ENCODE results near the gene WWTR1. TPM values are rescaled to one million over a fixed set of nuclear protein-coding genes. Genes with fewer than 3 reads are reported as not detected.
A peak's percentile ranks its signal among the peaks of the same experiment; 100 is the strongest.

The WWTR1 gene
- total RNA-seq, 2 donors from 2014 or later, result 0.99 to 1.2 TPM

- Mint-ChIP-seq H3K9me3 (no peaks in the 10 kb centered on the region), H3K27ac (no peak overlapping the region), H3K36me3 (no peaks in the 10 kb centered on the region)
- ATAC-seq (no peak), DNase-seq (ENCODE audit: low spot score in 2 of 2) (no peak)
Measured at GRCh38 chr3:149541091-149541491, 116.7 kb downstream of the WWTR1 start.

DNA sequence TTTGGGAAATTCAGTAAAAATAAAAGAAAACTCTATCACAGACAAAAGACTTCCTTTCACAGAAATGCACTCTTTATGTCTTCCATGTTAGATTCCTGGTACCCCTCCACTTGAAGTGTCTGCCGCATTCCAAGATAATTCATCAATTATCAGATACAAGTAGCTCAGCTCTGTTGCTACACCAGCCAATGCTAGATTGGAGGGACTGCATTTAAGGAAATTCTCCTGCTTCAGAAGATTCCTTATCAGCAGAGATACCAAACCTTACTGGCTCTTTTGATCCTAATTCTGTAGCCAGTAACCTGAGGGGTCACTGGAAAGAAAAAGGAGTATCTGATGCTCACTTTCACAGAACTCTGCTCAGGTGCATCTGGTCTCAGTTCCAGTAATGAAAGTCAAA lies 119.5 kb downstream of the WWTR1 start:
- DNase-seq (ENCODE audit: low spot score in 2 of 2) (no peak), ATAC-seq (no peak)
- Mint-ChIP-seq H3K36me3 (no peaks in the 10 kb centered on the region), H3K27ac (no peak overlapping the region), H3K9me3 (no peaks in the 10 kb centered on the region)

- no peak overlapping the region for H3K27ac Mint-ChIP-seq
- DNase-seq (ENCODE audit: low spot score in 2 of 2), result no peak
- no peaks in the 10 kb centered on the region for H3K36me3 Mint-ChIP-seq
- ATAC-seq, result no peak
- no peaks in the 10 kb centered on the region for H3K9me3 Mint-ChIP-seq
Measured at GRCh38 chr3:149536429-149536828, 121.4 kb downstream of the WWTR1 start.

DNA sequence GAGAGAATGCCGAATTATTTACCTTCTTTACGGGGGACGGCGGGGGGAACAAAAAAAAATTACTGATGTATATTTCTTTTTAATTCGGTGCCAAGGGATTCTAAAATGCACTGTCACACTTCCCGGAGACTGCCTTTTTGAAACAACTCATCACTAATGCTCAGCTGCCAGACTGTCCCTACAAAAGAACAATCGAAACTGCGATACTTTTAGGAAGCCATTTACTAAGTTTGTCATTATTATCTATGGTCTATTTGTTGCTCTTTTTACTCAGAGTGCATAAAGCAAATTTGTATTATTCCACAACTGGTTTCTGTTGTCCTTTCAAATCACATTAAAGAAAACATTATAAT lies 122.5 kb downstream of the WWTR1 start:
- Mint-ChIP-seq H3K27ac (no peak overlapping the region), H3K9me3 (no peaks in the 10 kb centered on the region), H3K36me3 (no peaks in the 10 kb centered on the region)
- DNase-seq (ENCODE audit: low spot score in 2 of 2) (no peak), ATAC-seq (no peak)

DNA sequence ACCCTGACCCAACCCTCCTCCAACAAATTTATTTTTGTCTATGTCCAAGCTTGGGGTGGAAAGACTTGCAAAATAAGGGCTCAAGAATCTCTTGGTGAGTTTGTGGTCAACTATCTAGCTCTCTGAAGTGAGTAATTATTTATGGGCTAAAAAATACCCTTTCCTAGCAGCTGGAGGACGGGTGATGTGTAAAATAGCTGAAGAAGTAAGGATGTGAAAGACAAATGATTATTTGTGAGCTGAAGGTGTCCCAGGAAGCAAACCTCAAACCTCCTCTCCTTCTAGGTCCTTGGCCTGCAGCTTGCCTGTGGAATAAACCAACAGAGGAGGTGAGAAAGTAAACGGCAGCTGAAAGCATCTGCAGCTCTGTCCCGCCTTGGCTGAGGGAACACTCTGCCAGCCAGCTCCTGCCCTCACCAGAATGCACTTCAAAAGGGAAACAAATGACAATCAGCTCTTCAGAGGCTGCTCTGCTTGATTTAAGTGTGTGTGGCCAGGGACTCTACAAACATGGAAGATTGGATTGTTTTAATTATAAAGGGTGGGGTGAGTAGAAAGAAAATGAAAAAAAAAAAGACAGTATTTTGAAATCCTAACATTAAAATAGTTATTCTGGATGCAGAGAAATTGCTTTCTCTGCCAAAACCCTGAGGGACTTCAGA lies 123.0 kb downstream of the WWTR1 start:
- H3K9me3 Mint-ChIP-seq, result no peaks in the 10 kb centered on the region
- no peak overlapping the region for H3K27ac Mint-ChIP-seq
- DNase-seq (ENCODE audit: low spot score in 2 of 2) (no peak), ATAC-seq (no peak)
- no peaks in the 10 kb centered on the region for H3K36me3 Mint-ChIP-seq

DNA sequence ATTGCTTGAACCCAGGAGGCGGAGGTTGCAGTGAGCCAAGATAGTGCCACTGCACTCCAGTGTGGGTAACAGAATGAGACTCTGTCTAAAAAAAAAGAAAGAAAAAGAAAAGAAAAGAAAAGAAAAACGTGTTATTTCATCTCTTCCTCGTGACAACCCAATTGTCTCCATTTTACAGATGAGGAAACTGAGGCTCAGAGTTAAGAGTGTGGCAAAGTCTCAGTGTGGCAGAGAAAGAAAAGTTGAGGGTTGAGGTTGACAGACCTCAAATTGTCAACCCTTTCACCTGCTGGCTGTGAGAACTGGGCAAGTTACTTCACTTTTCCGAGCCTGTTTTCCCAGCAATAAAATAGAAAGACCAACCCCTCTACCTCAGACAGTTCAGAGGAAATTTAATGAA lies 123.7 kb downstream of the WWTR1 start:
- H3K36me3 Mint-ChIP-seq, result no peaks in the 10 kb centered on the region
- no peaks in the 10 kb centered on the region for H3K9me3 Mint-ChIP-seq
- no peak overlapping the region for H3K27ac Mint-ChIP-seq
- ATAC-seq, result no peak
- no peak for DNase-seq (ENCODE audit: low spot score in 2 of 2)

DNA sequence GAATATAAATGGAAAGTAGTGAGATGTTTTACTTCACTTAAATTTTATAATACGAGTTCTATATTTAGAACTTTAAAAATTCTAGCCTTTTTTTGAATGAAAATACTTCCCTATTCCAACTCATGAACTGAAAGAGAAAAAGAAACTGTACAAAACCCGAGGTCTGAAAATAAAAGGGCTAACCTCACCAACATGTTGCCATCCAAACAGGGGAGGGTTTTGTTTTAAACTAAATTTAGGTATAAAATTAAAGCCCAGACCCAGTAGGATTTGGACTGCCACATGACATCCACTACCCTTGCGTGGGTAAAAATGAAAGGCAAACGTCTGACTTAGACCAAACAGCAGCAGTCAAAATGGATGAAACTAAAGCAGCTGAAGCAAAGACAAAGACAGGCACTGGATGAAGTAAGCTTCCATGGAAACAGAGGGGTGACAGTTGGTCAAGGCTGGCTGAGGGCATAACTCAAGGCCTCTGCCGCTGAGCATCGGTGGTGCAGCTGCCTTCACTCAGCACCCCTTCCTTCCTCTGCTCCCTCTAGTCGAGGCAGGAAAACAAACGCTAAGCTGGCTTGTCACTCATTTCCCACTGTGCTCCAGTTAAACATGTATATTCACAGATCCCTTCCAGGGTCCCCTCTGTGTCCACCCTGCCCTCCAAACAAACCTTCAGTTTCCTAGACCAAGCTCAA lies 125.2 kb downstream of the WWTR1 start:
- no peak for ATAC-seq
- Mint-ChIP-seq H3K9me3 (no peaks in the 10 kb centered on the region), H3K27ac (no peak overlapping the region), H3K36me3 (no peaks in the 10 kb centered on the region)
- no peak for DNase-seq (ENCODE audit: low spot score in 2 of 2)

- no peaks in the 10 kb centered on the region for H3K9me3 Mint-ChIP-seq
- no peak overlapping the region for H3K27ac Mint-ChIP-seq
- ATAC-seq, result no peak
- no peak for DNase-seq (ENCODE audit: low spot score in 2 of 2)
- H3K36me3 Mint-ChIP-seq, result no peaks in the 10 kb centered on the region
Measured at GRCh38 chr3:149529099-149529498, 128.7 kb downstream of the WWTR1 start.

DNA sequence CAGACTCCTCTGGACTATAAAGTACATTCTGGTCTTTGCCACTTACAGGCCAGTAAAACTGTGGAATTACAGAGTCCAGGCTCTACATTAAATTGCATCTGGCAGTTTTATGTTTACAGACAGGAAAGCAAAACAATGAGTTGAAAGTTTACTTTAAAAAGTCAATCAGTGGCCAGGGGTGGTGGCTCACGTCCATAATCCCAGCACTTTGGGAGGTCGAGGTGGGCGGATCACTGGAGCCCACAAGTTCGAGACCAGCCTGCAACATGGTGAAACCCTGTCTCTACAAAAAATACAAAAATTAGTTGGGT lies 129.5 kb downstream of the WWTR1 start:
- H3K27ac Mint-ChIP-seq, result no peak overlapping the region
- no peak for DNase-seq (ENCODE audit: low spot score in 2 of 2)

DNA sequence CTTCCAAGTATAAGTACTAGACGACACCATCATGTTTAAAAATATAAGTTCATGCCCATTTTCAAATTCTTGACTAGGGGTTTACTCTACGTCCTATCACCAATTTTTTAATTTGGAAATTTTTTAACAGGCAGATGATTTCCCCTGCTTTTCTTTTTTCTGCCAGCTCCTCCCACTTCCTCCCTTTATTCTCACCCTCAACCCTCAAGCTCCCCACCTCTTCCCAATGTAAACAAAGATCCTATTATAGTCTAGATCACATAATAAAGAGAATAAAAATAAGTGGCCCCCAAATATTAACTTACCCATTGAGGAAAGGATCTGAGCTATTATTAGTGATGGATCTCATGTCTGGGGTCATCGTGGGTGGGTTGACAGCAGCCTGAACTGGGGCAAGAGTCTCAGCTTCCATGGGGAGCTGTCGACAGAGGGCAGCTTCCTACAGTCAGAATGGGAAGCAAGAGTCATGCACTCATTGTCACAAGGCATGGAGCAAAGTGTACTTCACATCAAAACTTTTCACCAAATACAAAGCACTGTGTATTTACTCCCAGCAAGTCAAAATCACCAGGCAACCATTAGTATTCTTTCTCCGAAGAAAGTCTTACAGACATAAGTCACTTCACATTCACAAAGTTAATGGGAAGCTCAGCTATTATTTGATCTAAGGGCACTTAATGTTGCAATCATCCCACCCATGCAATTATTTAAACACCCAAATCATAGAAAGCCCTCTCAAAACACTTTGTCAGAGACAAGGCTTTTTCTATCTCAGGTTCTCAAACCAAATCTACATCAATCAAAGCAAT lies 130.1 kb downstream of the WWTR1 start:
- H3K9me3 Mint-ChIP-seq, result no peaks in the 10 kb centered on the region
- ATAC-seq, result no peak
- H3K36me3 Mint-ChIP-seq, result no peaks in the 10 kb centered on the region
- no peak overlapping the region for H3K27ac Mint-ChIP-seq
- DNase-seq (ENCODE audit: low spot score in 2 of 2), result no peak

More for the DNA sequence above, 129.5 kb downstream of the WWTR1 start:
- Mint-ChIP-seq H3K9me3 (no peaks in the 10 kb centered on the region), H3K36me3 (no peaks in the 10 kb centered on the region)
- no peak for ATAC-seq

- Mint-ChIP-seq H3K36me3 (no peaks in the 10 kb centered on the region), H3K27ac (no peak overlapping the region), H3K9me3 (no peaks in the 10 kb centered on the region)
- DNase-seq (ENCODE audit: low spot score in 2 of 2) (no peak), ATAC-seq (no peak)
Measured at GRCh38 chr3:149523512-149524299, 134.1 kb downstream of the WWTR1 start.

DNA sequence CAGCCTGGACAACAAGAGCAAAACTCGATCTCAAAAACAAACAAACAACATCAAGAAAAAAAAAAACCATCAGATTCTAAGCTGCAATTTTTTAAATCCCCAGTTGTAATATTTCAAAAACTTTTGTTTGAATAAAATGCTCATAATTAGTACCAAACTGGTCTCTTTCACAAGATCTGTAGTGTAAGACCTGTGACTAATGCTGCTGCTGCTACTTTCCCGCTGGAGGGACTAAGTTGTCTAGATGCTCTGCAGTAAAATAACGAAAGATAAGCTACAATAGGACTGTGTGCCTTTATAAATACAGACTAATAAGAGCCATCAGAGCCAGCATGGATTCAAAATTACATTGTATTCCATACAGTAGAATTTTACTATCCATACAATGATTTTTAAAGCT lies 137.9 kb downstream of the WWTR1 start:
- no peak overlapping the region for H3K27ac Mint-ChIP-seq
- DNase-seq (ENCODE audit: low spot score in 2 of 2) (no peak), ATAC-seq (no peak)
- H3K9me3 Mint-ChIP-seq, result no peaks in the 10 kb centered on the region
- H3K36me3 Mint-ChIP-seq, result no peaks in the 10 kb centered on the region

DNA sequence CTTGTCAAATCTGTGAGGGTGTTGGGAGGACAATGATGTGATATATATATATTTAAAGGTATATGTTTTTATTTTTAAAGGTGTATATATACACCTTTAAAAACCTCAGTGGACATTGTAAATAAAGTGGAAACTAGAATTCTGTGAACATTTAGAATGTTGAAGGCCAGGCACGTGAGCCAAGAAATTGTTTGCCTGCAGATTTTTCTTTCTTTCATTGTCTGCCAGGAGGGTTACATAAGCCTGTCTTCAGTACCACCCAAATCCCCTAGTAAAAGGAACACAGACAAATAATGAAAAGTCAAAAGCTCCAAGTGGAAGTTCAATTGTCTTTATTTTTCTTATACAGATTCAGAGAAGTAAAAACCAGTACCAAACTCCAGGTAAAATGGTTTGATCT lies 140.9 kb downstream of the WWTR1 start:
- no peaks in the 10 kb centered on the region for H3K36me3 Mint-ChIP-seq
- no peaks in the 10 kb centered on the region for H3K9me3 Mint-ChIP-seq
- ATAC-seq (no peak), DNase-seq (ENCODE audit: low spot score in 2 of 2) (no peak)
- no peak overlapping the region for H3K27ac Mint-ChIP-seq

DNA sequence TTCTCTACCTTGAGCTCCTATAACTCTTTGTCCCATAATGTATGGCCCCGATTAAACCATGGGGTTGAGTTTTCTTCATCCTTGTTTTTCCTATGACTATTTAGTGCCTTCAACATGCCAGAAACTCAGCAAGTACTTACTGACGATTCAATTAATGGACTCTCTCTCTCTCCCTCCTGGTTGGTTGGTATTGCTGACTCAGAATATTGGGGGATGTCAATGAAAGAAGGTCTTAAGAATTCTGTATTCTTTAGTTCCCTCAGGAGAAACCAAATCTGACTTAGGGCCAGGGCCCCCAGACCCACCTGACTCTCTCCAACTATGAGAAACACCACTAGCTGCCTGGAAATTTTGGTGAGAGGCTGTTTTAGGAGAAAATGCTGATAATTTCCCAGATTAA lies 142.6 kb downstream of the WWTR1 start:
- no peak overlapping the region for H3K27ac Mint-ChIP-seq
- no peak for ATAC-seq
- H3K9me3 Mint-ChIP-seq, result no peaks in the 10 kb centered on the region
- H3K36me3 Mint-ChIP-seq, result no peaks in the 10 kb centered on the region
- DNase-seq (ENCODE audit: low spot score in 2 of 2), result no peak

- no peak for ATAC-seq
- DNase-seq (ENCODE audit: low spot score in 2 of 2), result no peak
- no peak overlapping the region for H3K27ac Mint-ChIP-seq
Measured at GRCh38 chr3:149514471-149514870, 143.4 kb downstream of the WWTR1 start.

DNA sequence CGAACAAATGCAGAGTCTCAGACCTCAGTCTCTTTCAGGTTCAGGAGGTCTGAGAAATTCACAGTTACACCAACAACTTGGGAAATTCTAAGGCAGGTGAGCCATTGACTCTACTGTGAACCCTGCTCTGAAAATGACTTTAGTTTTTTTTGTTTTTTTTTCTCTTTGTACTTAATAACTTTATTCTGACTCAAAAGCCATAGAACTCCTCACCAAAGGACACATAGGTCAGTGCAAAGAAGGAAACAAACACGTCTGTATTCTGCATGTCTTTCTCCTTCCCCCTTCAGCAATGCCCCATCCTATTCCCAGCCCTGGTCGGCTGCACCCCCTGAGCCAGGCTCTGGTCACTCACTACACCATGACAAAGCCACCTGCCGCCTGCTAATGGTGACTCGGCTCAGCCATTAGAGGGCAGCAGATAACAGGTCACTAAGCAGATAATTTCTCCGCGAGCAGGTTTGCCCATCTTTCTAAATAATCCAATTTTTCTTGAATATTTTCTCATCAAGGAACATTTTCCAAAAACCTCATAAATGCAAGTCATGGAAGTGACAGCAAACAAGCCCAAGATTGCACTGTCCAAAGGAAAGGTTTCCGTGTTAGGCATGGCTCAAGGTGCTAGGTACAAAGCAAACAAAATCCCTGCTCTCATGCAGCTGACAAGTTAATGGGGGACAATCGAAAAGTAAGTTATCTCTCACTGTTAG lies 145.6 kb downstream of the WWTR1 start:
- Mint-ChIP-seq H3K9me3 (no peaks in the 10 kb centered on the region), H3K27ac (no peak overlapping the region), H3K36me3 (no peaks in the 10 kb centered on the region)
- ATAC-seq (peak; percentile 53 to 58), DNase-seq (ENCODE audit: low spot score in 2 of 2) (peak in 1 of 2 donors; percentile 31)

More at GRCh38 chr3:149514471-149514870, 143.4 kb downstream of the WWTR1 start:
- Mint-ChIP-seq H3K9me3 (no peaks in the 10 kb centered on the region), H3K36me3 (no peaks in the 10 kb centered on the region)
